HAP-1 (cell line): ENCODE results near the gene USP53.

Source experiments
- DNase-seq, 2 experiments: peaks; one replicate each; pipeline ENCODE4 v3.0.0-alpha.2; 2016 to 2020; ENCODE audit warnings: low spot score in 2 of 2
- H3K27me3 ChIP-seq: fragments of 250-450 bp; sonication (Bioruptor Pico); 2 replicates; pipeline ENCODE4 v1.5.1; 2020; ENCODE audit warnings: low read depth, mild to moderate bottlenecking, moderate library complexity
- H3K36me3 ChIP-seq: fragments of 250-450 bp; sonication (Bioruptor Pico); replicated peaks from 2 replicates; pipeline ENCODE4 v1.5.1; 2020; ENCODE audit warnings: mild to moderate bottlenecking
- H3K4me1 ChIP-seq: fragments of 250-450 bp; sonication (Bioruptor Pico); 2 replicates; pipeline ENCODE4 v1.5.1; 2020; ENCODE audit warnings: mild to moderate bottlenecking
- H3K4me3 ChIP-seq: fragments of 250-450 bp; sonication (Bioruptor Pico); 2 replicates; pipeline ENCODE4 v1.5.1; 2020; ENCODE audit warnings: mild to moderate bottlenecking, moderate library complexity
- H3K9me3 ChIP-seq: fragments of 250-450 bp; sonication (Bioruptor Pico); 2 replicates; pipeline ENCODE4 v1.5.1; 2020; ENCODE audit warnings: mild to moderate bottlenecking, moderate library complexity
- in situ Hi-C: fragments of 300-500 bp; cut with MboI; formaldehyde crosslinking; loops from 3 replicates; pipeline ENCODE4 v1.14.3; 2020; ENCODE audit warnings: low sequenced_read_pairs, inconsistent platforms, mixed read lengths

The USP53 gene

GRCh38 chr4:119299741-119300100, 87.2 kb downstream of the USP53 start:
- Histone ChIP-seq H3K27me3 (no peaks in the 10 kb centered on the region), H3K9me3 (no peaks in the 10 kb centered on the region), H3K36me3 (peaks cover 22% of the 10 kb centered on the region), H3K4me3 (peak overlapping the region; percentile 70), H3K4me1 (peaks cover 11% of the 10 kb centered on the region)
- in situ Hi-C loops: loop anchor here (10.0 to 25.0 kb wide), 3 partner anchors 188 to 755 kb away; no protein-coding TSS in a partner anchor
- DNase-seq: no peak

GRCh38 chr4:119300101-119300978, 87.8 kb downstream of the USP53 start:
- peak; percentile 88 to 94 for DNase-seq
- in situ Hi-C loops: loop anchor here (10.0 to 25.0 kb wide), 3 partner anchors 187 to 754 kb away; no protein-coding TSS in a partner anchor
- Histone ChIP-seq H3K9me3 (no peaks in the 10 kb centered on the region), H3K27me3 (no peaks in the 10 kb centered on the region), H3K4me3 (peak overlapping the region; percentile 70), H3K36me3 (peaks cover 22% of the 10 kb centered on the region), H3K4me1 (peaks cover 11% of the 10 kb centered on the region)

GRCh38 chr4:119302073-119302832, 89.7 kb downstream of the USP53 start:
- Histone ChIP-seq H3K27me3 (no peaks in the 10 kb centered on the region), H3K4me1 (peaks cover 11% of the 10 kb centered on the region), H3K4me3 (no peak overlapping the region), H3K9me3 (no peaks in the 10 kb centered on the region), H3K36me3 (peaks cover 7% of the 10 kb centered on the region)
- in situ Hi-C loops: loop anchor here (10.0 to 25.0 kb wide), 3 partner anchors 185 to 753 kb away; no protein-coding TSS in a partner anchor
- DNase-seq: no peak

- in situ Hi-C loops: loop anchor here (10.0 to 25.0 kb wide), 3 partner anchors 184 to 751 kb away; no protein-coding TSS in a partner anchor
- Histone ChIP-seq H3K4me3 (no peak overlapping the region), H3K27me3 (no peaks in the 10 kb centered on the region), H3K9me3 (no peaks in the 10 kb centered on the region), H3K4me1 (peaks cover 6% of the 10 kb centered on the region), H3K36me3 (no peaks in the 10 kb centered on the region)
- no peak for DNase-seq
Observed at GRCh38 chr4:119303587-119304305, 91.2 kb downstream of the USP53 start.

- in situ Hi-C loops: loop anchor here (10.0 to 25.0 kb wide), 3 partner anchors 183 to 750 kb away; no protein-coding TSS in a partner anchor
- no peak overlapping the region for H3K4me3 ChIP-seq
- H3K9me3 ChIP-seq: no peaks in the 10 kb centered on the region
- H3K36me3 ChIP-seq: no peaks in the 10 kb centered on the region
- H3K4me1 ChIP-seq: peaks cover 6% of the 10 kb centered on the region
- no peaks in the 10 kb centered on the region for H3K27me3 ChIP-seq
- DNase-seq: no peak
Observed at GRCh38 chr4:119304431-119304830, 91.9 kb downstream of the USP53 start.

- Histone ChIP-seq H3K27me3 (no peaks in the 10 kb centered on the region), H3K9me3 (no peaks in the 10 kb centered on the region), H3K4me3 (no peak overlapping the region), H3K4me1 (0 out of 2 replicates have a peak, but pooled peaks cover 5% of the 10 kb centered on the region), H3K36me3 (no peaks in the 10 kb centered on the region)
- in situ Hi-C loops: loop anchor here (10.0 to 25.0 kb wide), 3 partner anchors 180 to 747 kb away; no protein-coding TSS in a partner anchor
- DNase-seq: no peak
Observed at GRCh38 chr4:119307606-119308005, 95.1 kb downstream of the USP53 start.

- Histone ChIP-seq H3K27me3 (no peaks in the 10 kb centered on the region), H3K4me1 (peaks cover 5% of the 10 kb centered on the region; the same call in 1 of the 2 replicates), H3K36me3 (no peaks in the 10 kb centered on the region), H3K4me3 (no peak overlapping the region), H3K9me3 (no peaks in the 10 kb centered on the region)
- in situ Hi-C loops: loop anchor here (25.0 kb wide), 1 partner anchor 176 kb away; no protein-coding TSS in a partner anchor
- DNase-seq: no peak
Observed at GRCh38 chr4:119310826-119311225, 98.3 kb downstream of the USP53 start.

GRCh38 chr4:119313237-119313636, 100.7 kb downstream of the USP53 start:
- in situ Hi-C loops: loop anchor here (25.0 kb wide), 1 partner anchor 174 kb away; no protein-coding TSS in a partner anchor
- Histone ChIP-seq H3K27me3 (no peaks in the 10 kb centered on the region), H3K9me3 (no peaks in the 10 kb centered on the region), H3K36me3 (no peaks in the 10 kb centered on the region), H3K4me3 (no peak overlapping the region), H3K4me1 (peaks cover 5% of the 10 kb centered on the region; the same call in 1 of the 2 replicates)
- no peak for DNase-seq

- in situ Hi-C loops: loop anchor here (25.0 kb wide), 1 partner anchor 173 kb away; no protein-coding TSS in a partner anchor
- DNase-seq: peak; percentile 41 to 74
Observed at GRCh38 chr4:119314356-119314755, 101.8 kb downstream of the USP53 start.

GRCh38 chr4:119315036-119315435, 102.5 kb downstream of the USP53 start:
- Histone ChIP-seq H3K4me3 (no peak overlapping the region), H3K27me3 (no peaks in the 10 kb centered on the region), H3K36me3 (no peaks in the 10 kb centered on the region), H3K4me1 (peaks cover 5% of the 10 kb centered on the region; the same call in 1 of the 2 replicates), H3K9me3 (no peaks in the 10 kb centered on the region)
- in situ Hi-C loops: loop anchor here (25.0 kb wide), 1 partner anchor 172 kb away; no protein-coding TSS in a partner anchor
- DNase-seq: no peak

More at GRCh38 chr4:119314356-119314755, 101.8 kb downstream of the USP53 start:
- H3K4me1 ChIP-seq: peaks cover 5% of the 10 kb centered on the region; the same call in 1 of the 2 replicates
- H3K36me3 ChIP-seq: no peaks in the 10 kb centered on the region
- no peaks in the 10 kb centered on the region for H3K9me3 ChIP-seq
- H3K27me3 ChIP-seq: no peaks in the 10 kb centered on the region
- no peak overlapping the region for H3K4me3 ChIP-seq

- in situ Hi-C loops: loop anchor here (25.0 kb wide), 1 partner anchor 169 kb away; no protein-coding TSS in a partner anchor
- no peaks in the 10 kb centered on the region for H3K27me3 ChIP-seq
- H3K36me3 ChIP-seq: no peaks in the 10 kb centered on the region
- no peak for DNase-seq
- no peaks in the 10 kb centered on the region; the same call in 1 of the 2 replicates for H3K4me1 ChIP-seq
- H3K4me3 ChIP-seq: no peak overlapping the region
- no peaks in the 10 kb centered on the region for H3K9me3 ChIP-seq
Observed at GRCh38 chr4:119317990-119318389, 105.5 kb downstream of the USP53 start.

GRCh38 chr4:119321921-119322687, 109.6 kb downstream of the USP53 start, which contains the start of gene FABP2:
FABP2 (minus strand) TSS chr4:119322138; CDS start chr4:119322102, 36 bp downstream.
- DNase-seq: no peak
- in situ Hi-C loops: loop anchor here (25.0 kb wide), 1 partner anchor 165 kb away; no protein-coding TSS in a partner anchor
- H3K4me3 ChIP-seq: no peak within 1 kb of the TSS

More at GRCh38 chr4:119321921-119322687, 109.6 kb downstream of the USP53 start, which contains the start of gene FABP2:
- Histone ChIP-seq H3K36me3 (no peaks in the 10 kb centered on the region), H3K9me3 (no peaks in the 10 kb centered on the region), H3K27me3 (no peaks in the 10 kb centered on the region), H3K4me1 (no peaks in the 10 kb centered on the region)
